ENCODE measurements around the gene SYNM.

SYNM gene

GRCh38 chr15:99149366-99149765 lies 44.5 kb downstream of the SYNM start:
- intact Hi-C loops (cut with DNase I) = no loop called here
- no peak for DNase-seq

- intact Hi-C loops (cut with DNase I) = no loop called here
- DNase-seq = no peak
These were observed 46.3 kb downstream of the SYNM start for GRCh38 chr15:99151156-99151555.

- no peak for DNase-seq
- intact Hi-C loops (cut with DNase I) = no loop called here
These were observed 48.2 kb downstream of the SYNM start for GRCh38 chr15:99153026-99153535.

- intact Hi-C loops (cut with DNase I) = no loop called here
- no peak for DNase-seq
These were observed 49.4 kb downstream of the SYNM start for GRCh38 chr15:99154271-99154670.

- peak in 1 of 42 donors; percentile 1 for DNase-seq
- intact Hi-C loops (cut with DNase I) = no loop called here
These were observed 51.1 kb downstream of the SYNM start for GRCh38 chr15:99155961-99156443.

- intact Hi-C loops (cut with DNase I) = no loop called here
- DNase-seq = no peak
These were observed 52.6 kb downstream of the SYNM start for GRCh38 chr15:99157456-99157855.

GRCh38 chr15:99158626-99159412 lies 53.9 kb downstream of the SYNM start:
- intact Hi-C loops (cut with DNase I) = no loop called here
- DNase-seq = no peak

GRCh38 chr15:99163271-99164062 lies 58.6 kb downstream of the SYNM start:
- intact Hi-C loops (cut with DNase I) = no loop called here
- DNase-seq = peak in 1 of 42 donors; percentile 6

- intact Hi-C loops (cut with DNase I) = no loop called here
- no peak for DNase-seq
These were observed 59.2 kb downstream of the SYNM start for GRCh38 chr15:99164119-99164518.

GRCh38 chr15:99165020-99165790 lies 60.3 kb downstream of the SYNM start:
- no peak for DNase-seq
- intact Hi-C loops (cut with DNase I) = no loop called here

GRCh38 chr15:99165956-99166689 lies 61.2 kb downstream of the SYNM start:
- no peak for DNase-seq
- intact Hi-C loops (cut with DNase I) = no loop called here

- no peak for DNase-seq
- intact Hi-C loops (cut with DNase I) = no loop called here
These were observed 62.3 kb downstream of the SYNM start for GRCh38 chr15:99167201-99167600.

GRCh38 chr15:99167640-99168039 lies 62.8 kb downstream of the SYNM start:
- DNase-seq = no peak
- intact Hi-C loops (cut with DNase I) = no loop called here

GRCh38 chr15:99168601-99169580 lies 64.0 kb downstream of the SYNM start:
- DNase-seq = no peak
- intact Hi-C loops (cut with DNase I) = no loop called here

GRCh38 chr15:99169769-99170311 lies 65.0 kb downstream of the SYNM start:
- DNase-seq = no peak
- intact Hi-C loops (cut with DNase I) = no loop called here

- intact Hi-C loops (cut with DNase I) = no loop called here
These were observed 65.7 kb downstream of the SYNM start for GRCh38 chr15:99170476-99171065.

GRCh38 chr15:99172171-99172570 lies 67.3 kb downstream of the SYNM start:
- intact Hi-C loops (cut with DNase I) = no loop called here
- no peak for DNase-seq

More at GRCh38 chr15:99170476-99171065, 65.7 kb downstream of the SYNM start:
- no peak for DNase-seq
